ENCODE results near the gene STAB2. TPM values are rescaled to one million over a fixed set of nuclear protein-coding genes. Genes with fewer than 3 reads are reported as not detected.
"Not testable (repeated sequence)": the region's sequence is repeated elsewhere in the genome, so short reads cannot be mapped to it uniquely, and the experiment has no call there.

STAB2 gene
- total and polyA plus RNA-seq, 7 donors: under 0.01 to 0.66 (median 0.48) TPM; not detected in 1

GRCh38 chr12:103647267-103647666 lies 60.2 kb downstream of the STAB2 start:
- Histone ChIP-seq H3K4me3 (no peak overlapping the region), H3K4me1 (peaks cover 0 to 38% (median 32%) of the 10 kb centered on the region in 4 donors), H3K9me3 (no peaks in the 10 kb centered on the region), H3K27me3 (no peaks in the 10 kb centered on the region), H3K36me3 (no peaks in the 10 kb centered on the region), H3K27ac (peak overlapping the region in 1 of 4 donors; percentile 77)
- intact Hi-C loops (cut with DNase I): no loop called here
- TF ChIP-seq EP300 (IDR thresholded peaks at IDR 0.05) (no peak), CTCF (IDR thresholded peaks at IDR 0.05) (no peak), POLR2A (IDR thresholded peaks at IDR 0.05) (no peak), POLR2AphosphoS5 (IDR thresholded peaks at IDR 0.05) (no peak)
- DNase-seq: no peak
- 30 to 44% methylated on average over 2 of the region's 2 CpGs for WGBS, 2 donors

GRCh38 chr12:103652808-103653207 lies 65.7 kb downstream of the STAB2 start:
- Histone ChIP-seq H3K9me3 (no peaks in the 10 kb centered on the region), H3K27me3 (no peaks in the 10 kb centered on the region), H3K4me3 (no peak overlapping the region), H3K27ac (no peak overlapping the region), H3K4me1 (peaks cover 0 to 16% (median 5%) of the 10 kb centered on the region in 4 donors), H3K36me3 (no peaks in the 10 kb centered on the region)
- TF ChIP-seq POLR2AphosphoS5 (IDR thresholded peaks at IDR 0.05) (no peak), CTCF (IDR thresholded peaks at IDR 0.05) (no peak), POLR2A (IDR thresholded peaks at IDR 0.05) (no peak), EP300 (IDR thresholded peaks at IDR 0.05) (no peak)
- intact Hi-C loops (cut with DNase I): no loop called here
- DNase-seq: no peak

- H3K4me3 ChIP-seq; H3K27me3 ChIP-seq; H3K27ac ChIP-seq; intact Hi-C loops (cut with DNase I); DNase-seq; H3K9me3 ChIP-seq; H3K36me3 ChIP-seq: not testable (repeated sequence)
- 86 to 88% methylated on average over 3 of the region's 3 CpGs for WGBS, 2 donors
- peaks cover 0 to 22% (median 14%) of the 10 kb centered on the region in 4 donors for H3K4me1 ChIP-seq
Measured at GRCh38 chr12:103653568-103654173, 66.6 kb downstream of the STAB2 start.

GRCh38 chr12:103654816-103655215 lies 67.7 kb downstream of the STAB2 start:
- Histone ChIP-seq H3K4me1 (peaks cover 0 to 28% (median 23%) of the 10 kb centered on the region in 4 donors), H3K36me3 (no peaks in the 10 kb centered on the region), H3K27me3 (no peaks in the 10 kb centered on the region), H3K27ac (no peak overlapping the region), H3K4me3 (no peak overlapping the region), H3K9me3 (no peaks in the 10 kb centered on the region)
- TF ChIP-seq CTCF (IDR thresholded peaks at IDR 0.05) (no peak), POLR2A (IDR thresholded peaks at IDR 0.05) (no peak), POLR2AphosphoS5 (IDR thresholded peaks at IDR 0.05) (no peak), EP300 (IDR thresholded peaks at IDR 0.05) (no peak)
- 22 to 58% methylated on average over 3 of the region's 3 CpGs for WGBS, 2 donors
- intact Hi-C loops (cut with DNase I): no loop called here
- DNase-seq: no peak

- TF ChIP-seq CTCF (IDR thresholded peaks at IDR 0.05) (no peak), EP300 (IDR thresholded peaks at IDR 0.05) (no peak), POLR2AphosphoS5 (IDR thresholded peaks at IDR 0.05) (no peak), POLR2A (IDR thresholded peaks at IDR 0.05) (no peak)
- Histone ChIP-seq H3K4me3 (no peak overlapping the region), H3K4me1 (peaks cover 0 to 28% (median 23%) of the 10 kb centered on the region in 4 donors), H3K9me3 (no peaks in the 10 kb centered on the region), H3K27ac (no peak overlapping the region), H3K36me3 (no peaks in the 10 kb centered on the region), H3K27me3 (no peaks in the 10 kb centered on the region)
- DNase-seq: no peak
- intact Hi-C loops (cut with DNase I): no loop called here
- WGBS, 2 donors: 90 to 98% methylated on average over 1 of the region's 1 CpG
Measured at GRCh38 chr12:103656291-103656690, 69.2 kb downstream of the STAB2 start.

Data from sigmoid colon (tissue), 7 donors.